Psoas muscle (tissue), 8 donors: Measurements from ENCODE around the gene PRUNE2. TPM values are rescaled to one million over a fixed set of nuclear protein-coding genes. Genes with fewer than 3 reads are reported as not detected.

Source experiments
- ATAC-seq, 4 donors: fragments of 200-7000 bp; cut with Tn5 transposase; one replicate each; pipeline ENCODE4 v1.9.1; 2020; ENCODE audit warnings: moderate library complexity in 3 of 4, mild to moderate bottlenecking in 2 of 4
- DNase-seq, 2 donors: peaks; one replicate each; pipeline ENCODE4 v3.0.0-alpha.2; 2020
- H3K27ac ChIP-seq: fragments of 200-600 bp; one replicate; pipeline ENCODE4 v1.8.0; 2022
- H3K27me3 ChIP-seq, 3 donors: fragments of 200-600 bp in 1 of 3; one replicate each; pipeline versions ENCODE4 v1.6.1 to v1.8.0; 2013 to 2022; ENCODE audit warnings: low read length in 2 of 3, mild to moderate bottlenecking in 2 of 3, moderate library complexity in 1 of 3; ENCODE audit not compliant: insufficient read depth in 3 of 3
- H3K36me3 ChIP-seq, 2 donors: fragments of 200-600 bp in 1 of 2; one replicate each; pipeline versions ENCODE4 v1.6.1 to v1.8.0; 2013 to 2022; ENCODE audit warnings: low read depth in 1 of 2, mild to moderate bottlenecking in 1 of 2, moderate library complexity in 1 of 2; ENCODE audit not compliant: insufficient read depth in 1 of 2
- H3K4me1 ChIP-seq: fragments of 200-600 bp; one replicate; pipeline ENCODE4 v1.8.0; 2022
- H3K4me3 ChIP-seq: fragments of 200-600 bp; one replicate; pipeline ENCODE4 v1.8.0; 2022; ENCODE audit warnings: mild to moderate bottlenecking
- H3K9me3 ChIP-seq: fragments of 200-600 bp; one replicate; pipeline ENCODE4 v1.8.0; 2022
- CTCF ChIP-seq: fragments of 200-600 bp; IDR thresholded peaks from one replicate; pipeline ENCODE4 v1.8.0; 2022; ENCODE audit warnings: antibody characterized with exemption
- WGBS, 3 donors: extraction: QIAGEN DNeasy Blood & Tissue Kit; methylation state at CpG; one replicate each; pipeline versions ENCODE4 v1.1.6 to v1.1.7; 2013; 5-methylcytosine and 5-hydroxymethylcytosine counted together
- intact Hi-C, 2 donors: fragments of 100-400 bp; cut with DNase I; formaldehyde crosslinking; loops; one replicate each; pipeline versions ENCODE4 v1.11.0 to v1.14.2; 2022
- polyA plus RNA-seq, 3 donors: library from polyadenylated mRNA; stranded (reverse); fragments of 200-250 nt; gene quantifications; one replicate each; pipeline ENCODE4 v1.2.3, GENCODE V29; 2013
- total RNA-seq, 4 donors: library from RNA; stranded (reverse); fragmentation: NEBNext Ultra II Directional in 2 of 4; extraction: Animal tissue kit (Norgen Biotek cat#: 25700) in 2 of 4; gene quantifications; one replicate each; pipeline versions ENCODE4 v1.2.1 to v1.2.4, GENCODE V29; 2021 to 2023
- donor health status: healthy with polysubstance abuse.
- donor health status: DM: no; HTN: no; CAD: no; lungs with moderate emphysema.
- donor health status: Bipolar disorder and iron deficiency.
- donor health status: healthy.
- donor health status: DM: yes; HTN: yes; CAD: no.
- donor health status: DM: no; HTN: no; CAD: no.
- donor health status: DM: no; HTN: no; CAD: no.
- donor health status: DM: yes; HTN: yes; CAD: no.

Gene PRUNE2
- total and polyA plus RNA-seq, 7 donors = 1.2 to 79.9 (median 3.6) TPM

DNA sequence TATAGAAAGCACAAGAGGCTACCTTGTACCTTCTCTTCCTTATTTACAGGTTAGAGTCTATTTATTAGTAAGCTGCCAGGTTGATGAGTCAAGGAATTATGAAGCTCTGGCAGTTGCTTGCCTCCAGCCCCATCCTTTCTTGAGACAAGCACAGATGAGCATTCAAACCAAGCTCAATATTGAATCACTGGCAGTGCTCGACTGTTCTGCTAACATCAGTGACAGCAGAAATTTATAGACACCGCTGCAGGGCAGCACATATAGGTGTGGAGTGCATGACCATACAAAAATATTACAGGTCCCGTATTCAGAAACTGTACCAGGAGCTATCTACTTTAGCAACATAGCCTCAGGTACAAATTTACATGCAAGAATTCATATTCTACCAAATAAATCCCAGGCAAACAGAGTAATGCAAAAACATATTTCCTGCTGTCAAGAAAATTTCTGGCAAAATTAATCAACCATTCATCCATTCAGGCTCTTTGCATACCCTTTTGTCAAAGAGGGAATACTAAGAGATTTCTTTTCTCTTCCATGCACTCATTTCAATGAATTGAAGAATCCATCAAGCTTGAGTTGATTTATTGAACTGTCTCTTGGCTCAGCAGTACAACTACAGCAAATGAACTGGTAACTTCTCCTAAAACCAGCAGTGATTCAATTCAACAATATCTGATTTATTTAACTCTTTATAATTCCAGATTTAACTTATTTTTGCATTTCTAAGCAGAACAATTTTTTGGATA is 168.6 kb downstream of the PRUNE2 start:
- DNase-seq (no peak), ATAC-seq (no peak)
- H3K4me1 ChIP-seq = no peaks in the 10 kb centered on the region
- TF ChIP-seq CTCF = no peak
- intact Hi-C loops = no loop called here
- no peak overlapping the region for H3K4me3 ChIP-seq
- no peaks in the 10 kb centered on the region for H3K27me3 ChIP-seq
- H3K27ac ChIP-seq = no peak overlapping the region
- 56 to 83% (median 74%) methylated on average over 3 of the region's 3 CpGs for WGBS, 3 donors
- H3K9me3 ChIP-seq = no peaks in the 10 kb centered on the region
- H3K36me3 ChIP-seq = no peaks in the 10 kb centered on the region

DNA sequence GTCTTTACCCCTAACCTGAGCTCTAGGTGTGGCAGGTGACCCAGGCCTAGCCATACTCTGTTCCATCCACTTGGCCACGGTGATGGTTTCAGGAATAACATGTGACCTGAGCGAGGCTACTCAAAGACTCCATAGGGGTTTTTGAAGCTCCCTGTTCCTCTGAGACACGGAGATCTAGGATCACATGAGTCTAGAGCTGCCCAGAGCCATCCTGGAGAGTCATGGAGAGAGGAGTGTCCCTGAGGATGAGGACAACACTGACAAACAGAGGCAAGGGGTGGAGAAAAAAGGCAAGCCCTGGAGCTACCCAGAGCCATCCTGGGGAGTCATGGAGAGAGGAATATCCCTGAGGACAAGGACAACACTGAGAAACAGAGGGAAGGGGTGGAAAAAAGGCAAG is 171.2 kb downstream of the PRUNE2 start:
- intact Hi-C loops = no loop called here
- no peak for TF ChIP-seq CTCF
- Histone ChIP-seq H3K4me3 (no peak overlapping the region), H3K36me3 (no peaks in the 10 kb centered on the region), H3K4me1 (no peaks in the 10 kb centered on the region), H3K9me3 (no peaks in the 10 kb centered on the region), H3K27ac (no peak overlapping the region), H3K27me3 (no peaks in the 10 kb centered on the region)
- DNase-seq = no peak
- no peak for ATAC-seq
- 84 to 91% (median 87%) methylated on average over 3 of the region's 3 CpGs for WGBS, 3 donors

DNA sequence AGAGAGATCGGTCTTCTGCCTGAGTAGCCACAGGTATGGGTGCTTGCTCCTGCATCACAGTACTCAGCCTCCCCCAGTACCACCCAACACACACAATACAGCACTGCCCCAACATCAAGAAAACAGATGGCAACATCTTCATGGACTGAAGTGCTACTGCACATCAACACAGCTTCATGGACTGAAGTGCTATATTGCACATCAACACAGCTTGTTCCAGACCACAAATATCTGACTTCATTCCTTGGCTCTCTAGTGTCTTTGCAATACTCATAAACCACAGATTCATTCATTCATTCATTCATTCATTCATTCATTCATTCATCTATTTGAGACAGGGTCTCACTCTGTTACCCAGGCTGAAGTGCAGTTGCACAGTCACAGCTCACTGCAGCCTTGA is 172.8 kb downstream of the PRUNE2 start:
- ATAC-seq (no peak), DNase-seq (no peak)
- WGBS, 3 donors = 95 to 100% (median 100%) methylated on average over 1 of the region's 1 CpG
- Histone ChIP-seq H3K4me1 (no peaks in the 10 kb centered on the region), H3K27me3 (no peaks in the 10 kb centered on the region), H3K27ac (no peak overlapping the region), H3K9me3 (no peaks in the 10 kb centered on the region), H3K36me3 (no peaks in the 10 kb centered on the region), H3K4me3 (no peak overlapping the region)
- TF ChIP-seq CTCF = no peak
- intact Hi-C loops = no loop called here

DNA sequence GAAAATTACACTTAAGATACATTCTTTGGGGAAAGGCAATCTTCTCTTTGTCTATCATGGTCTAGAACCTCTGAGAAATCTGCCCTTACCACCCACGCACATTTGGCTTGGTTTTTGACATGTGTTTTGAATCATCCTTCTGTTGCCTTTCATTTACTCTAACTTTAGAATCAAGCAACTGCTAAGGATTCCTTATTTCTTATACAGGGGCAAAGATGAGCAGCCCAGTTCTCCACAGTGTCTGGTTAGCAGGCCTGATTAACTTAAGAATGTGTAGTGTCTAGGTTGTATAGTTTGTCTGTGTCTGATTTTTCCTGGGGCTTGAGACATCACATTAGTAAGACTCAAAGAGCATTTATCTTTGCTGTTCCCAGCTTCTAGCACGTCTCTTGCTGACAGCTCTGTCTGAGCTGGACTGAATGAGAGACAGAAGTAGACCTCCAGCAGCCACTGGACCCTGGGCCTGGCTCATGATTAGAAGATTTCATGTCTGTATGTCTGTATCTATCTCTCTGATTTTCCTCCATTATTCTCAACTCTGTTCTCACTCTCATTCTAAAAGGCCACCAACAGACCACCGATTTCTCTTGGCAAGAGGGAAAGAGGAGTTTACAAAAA is 173.5 kb downstream of the PRUNE2 start:
- no peak for TF ChIP-seq CTCF
- Histone ChIP-seq H3K27ac (no peak overlapping the region), H3K36me3 (no peaks in the 10 kb centered on the region), H3K27me3 (no peaks in the 10 kb centered on the region), H3K9me3 (no peaks in the 10 kb centered on the region), H3K4me1 (no peaks in the 10 kb centered on the region), H3K4me3 (no peak overlapping the region)
- ATAC-seq (no peak), DNase-seq (no peak)
- WGBS, 3 donors = 37 to 66% (median 63%) methylated on average over 3 of the region's 3 CpGs
- intact Hi-C loops = no loop called here
